GM21515 (cell line): ENCODE results near the gene RGMA.

Source experiments
- ATAC-seq: cut with Tn5 transposase; IDR thresholded peaks from one replicate; pipeline ENCODE4 v1.9.1; 2021; ENCODE audit not compliant: unreplicated experiment

The RGMA gene, protein sequence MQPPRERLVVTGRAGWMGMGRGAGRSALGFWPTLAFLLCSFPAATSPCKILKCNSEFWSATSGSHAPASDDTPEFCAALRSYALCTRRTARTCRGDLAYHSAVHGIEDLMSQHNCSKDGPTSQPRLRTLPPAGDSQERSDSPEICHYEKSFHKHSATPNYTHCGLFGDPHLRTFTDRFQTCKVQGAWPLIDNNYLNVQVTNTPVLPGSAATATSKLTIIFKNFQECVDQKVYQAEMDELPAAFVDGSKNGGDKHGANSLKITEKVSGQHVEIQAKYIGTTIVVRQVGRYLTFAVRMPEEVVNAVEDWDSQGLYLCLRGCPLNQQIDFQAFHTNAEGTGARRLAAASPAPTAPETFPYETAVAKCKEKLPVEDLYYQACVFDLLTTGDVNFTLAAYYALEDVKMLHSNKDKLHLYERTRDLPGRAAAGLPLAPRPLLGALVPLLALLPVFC

DNA sequence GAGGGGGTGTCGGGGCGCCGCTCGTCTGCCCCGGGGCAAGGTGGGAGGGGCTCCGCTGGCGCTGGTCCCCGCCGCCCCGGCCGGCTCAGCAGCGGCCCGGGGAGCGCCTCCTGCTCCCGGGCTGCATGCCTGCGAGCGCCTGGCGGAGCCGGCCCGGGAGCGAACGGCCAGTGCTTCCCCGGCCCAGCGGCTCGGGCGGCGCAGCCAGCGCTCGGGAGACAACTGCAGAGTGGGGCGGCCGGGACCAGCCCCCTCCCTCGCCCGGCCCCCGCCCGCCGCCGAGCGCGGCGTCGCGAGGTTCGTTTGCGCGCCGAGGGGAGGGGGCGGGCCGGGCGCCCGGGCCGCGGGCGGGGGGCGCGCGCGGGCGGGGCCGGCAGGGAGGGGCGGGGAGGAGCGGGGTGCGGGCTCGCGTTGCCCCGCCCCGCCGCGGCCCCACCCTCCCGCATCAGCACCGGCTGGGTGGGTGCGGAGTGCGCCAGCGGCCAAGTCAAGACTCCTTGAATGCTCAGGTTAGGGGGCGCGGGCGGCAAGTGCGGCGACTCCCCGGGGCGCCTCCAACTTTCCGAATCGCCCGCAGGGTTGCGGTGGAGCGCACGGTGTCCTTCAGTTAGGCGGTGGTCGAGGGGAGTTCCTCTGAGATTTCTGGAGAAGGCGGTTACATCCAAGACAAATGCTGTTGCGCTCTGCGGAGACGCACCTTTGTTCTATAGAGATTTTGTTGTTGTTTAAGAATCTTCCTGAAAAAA is at the start of gene RGMA:
Gene RGMA (minus strand): TSS at position 231 of the 746 bp plus-strand sequence. CDS start 279 bp downstream, outside the sequence.
- no peak for ATAC-seq

DNA sequence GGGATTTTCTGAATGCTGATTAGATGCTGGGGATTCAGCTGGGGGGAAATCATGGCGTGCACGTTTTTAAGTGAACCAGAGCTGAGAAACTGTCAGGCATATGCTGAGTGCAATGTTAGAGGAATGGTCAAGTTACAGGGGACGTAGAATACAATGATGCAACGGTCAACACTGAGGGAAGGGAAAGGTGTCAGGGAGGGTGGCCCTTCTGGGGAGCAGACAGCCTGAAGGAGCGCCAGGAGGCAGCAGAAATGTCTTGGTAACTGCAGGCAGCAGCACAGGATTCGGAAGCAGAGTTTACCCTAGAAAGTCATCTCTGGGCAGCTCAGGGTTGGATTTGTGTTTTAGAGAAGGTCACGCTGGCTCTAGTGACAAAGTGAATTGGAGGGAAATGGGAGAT is 47.6 kb upstream of the RGMA start:
- ATAC-seq, result no peak

DNA sequence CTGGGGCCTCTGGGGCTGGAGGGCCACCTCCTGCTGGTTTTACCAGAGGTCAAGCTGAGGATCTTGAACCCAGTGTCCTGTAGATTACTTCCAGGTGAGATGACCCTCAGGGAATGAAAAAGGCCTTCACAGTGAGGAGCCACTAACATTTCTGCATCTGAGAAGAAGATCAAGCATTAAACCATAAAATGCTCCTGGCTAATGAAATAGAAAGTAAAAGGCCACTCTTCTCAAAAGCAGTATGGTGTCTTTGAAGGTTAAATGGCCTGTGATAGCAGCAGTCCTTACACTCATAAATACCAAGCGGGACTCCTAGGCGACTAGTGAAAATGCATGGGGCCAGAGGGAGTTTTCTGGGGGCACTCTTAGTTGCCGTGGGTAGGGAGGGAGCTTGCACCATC is 47.0 kb upstream of the RGMA start:
- ATAC-seq, result no peak

DNA sequence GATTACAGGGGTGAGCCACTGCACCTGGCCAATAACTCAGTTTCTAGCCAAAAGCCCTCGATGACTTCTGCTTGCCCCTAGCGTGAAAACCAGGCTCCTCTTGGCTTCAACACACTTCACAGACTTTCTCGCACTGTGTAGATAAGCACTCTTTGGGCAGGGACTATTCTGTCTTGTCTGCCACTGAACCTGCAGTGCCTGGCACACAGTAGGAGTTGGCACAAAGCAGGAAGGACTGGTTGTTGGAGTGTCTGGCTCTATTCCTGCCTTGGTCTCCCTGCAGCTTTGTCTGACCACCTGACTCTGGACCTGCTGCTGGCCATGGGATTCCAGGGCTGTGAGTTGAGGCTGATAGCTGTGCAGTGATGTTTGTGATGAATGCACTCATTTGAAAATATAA is 46.4 kb upstream of the RGMA start:
- no peak for ATAC-seq

DNA sequence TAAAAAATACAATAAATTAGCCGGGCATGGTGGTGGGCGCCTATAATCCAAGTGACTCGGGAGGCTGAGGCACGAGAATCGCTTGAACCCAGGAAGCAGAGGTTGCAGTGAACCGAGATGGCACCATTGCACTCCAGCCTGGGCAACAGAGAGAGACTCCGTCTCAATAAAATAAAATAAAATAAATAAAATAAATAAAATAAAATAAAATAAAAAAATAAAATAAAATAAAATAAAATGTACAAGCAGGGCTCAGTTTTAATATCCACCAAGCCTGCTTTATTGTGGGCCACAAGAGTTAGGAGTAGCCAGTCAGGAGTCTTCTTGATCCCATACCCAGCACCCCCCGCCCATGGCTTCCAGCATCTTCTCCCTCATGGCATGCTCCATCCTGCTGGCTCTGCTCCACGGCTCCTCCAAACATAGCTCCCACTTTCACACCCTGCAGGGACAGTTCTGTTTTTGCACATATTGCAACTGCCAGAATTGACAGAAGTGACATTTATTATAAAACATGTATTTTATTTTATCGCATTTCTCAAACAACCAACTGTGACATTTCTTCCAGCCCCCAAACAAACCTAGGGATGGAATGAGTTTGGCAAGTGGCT is 42.6 kb upstream of the RGMA start:
- no peak for ATAC-seq

DNA sequence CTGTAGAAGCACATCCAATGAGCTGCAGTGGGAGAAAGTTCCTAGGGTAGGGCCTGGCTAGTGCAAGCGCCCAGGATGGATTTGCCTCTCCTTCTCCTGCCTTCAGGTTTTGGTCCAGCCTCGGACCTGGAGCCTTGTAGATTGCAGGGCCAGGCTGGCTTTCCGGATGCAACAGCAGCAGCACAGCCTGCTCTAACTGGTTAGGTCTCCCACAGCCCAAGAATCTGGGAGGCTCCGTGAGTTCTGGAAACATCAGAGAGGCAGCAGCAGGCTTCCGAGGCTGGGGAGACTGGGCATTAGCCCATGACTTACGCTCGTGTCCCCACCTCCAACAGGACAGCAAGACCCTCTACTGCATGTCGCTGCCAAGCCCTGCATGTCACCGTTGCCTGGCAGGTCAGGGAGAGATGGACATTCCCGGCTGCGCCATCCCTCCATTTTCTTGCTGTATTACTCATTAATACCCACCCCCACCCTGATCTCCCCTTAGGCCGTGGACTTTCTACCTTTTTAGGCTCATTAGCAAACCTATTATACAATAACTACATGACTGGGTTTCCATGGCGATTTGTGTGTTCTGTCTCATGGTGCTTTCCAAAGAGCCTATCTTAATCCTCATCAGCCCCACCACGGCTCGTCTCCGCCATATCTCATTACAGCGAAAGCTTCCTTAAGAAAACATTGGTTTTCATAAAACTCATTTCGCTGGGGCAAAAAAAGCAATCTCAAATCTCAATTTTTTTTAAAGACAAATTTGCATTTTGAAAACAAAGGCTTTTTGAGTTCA is 40.9 kb upstream of the RGMA start:
- ATAC-seq, result no peak

DNA sequence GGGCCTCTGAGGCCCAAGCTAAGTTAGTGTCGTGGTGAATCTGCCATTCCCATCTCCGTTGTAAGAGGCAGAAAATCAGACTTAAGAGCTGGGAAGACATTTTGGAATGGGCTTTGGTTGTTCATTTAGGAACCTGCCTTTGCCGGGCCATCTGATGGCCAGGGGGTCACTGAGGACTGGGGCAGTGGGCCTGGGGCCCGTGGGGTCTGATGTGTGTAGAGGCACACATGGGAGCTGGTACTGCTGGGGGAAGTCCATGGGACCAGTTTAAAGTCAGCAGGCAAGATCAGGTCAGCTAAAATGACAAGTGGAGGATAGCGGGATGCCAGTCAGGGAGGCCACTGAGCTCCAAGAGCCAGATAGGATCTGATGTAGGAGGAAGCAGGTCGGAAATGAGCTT is 38.3 kb upstream of the RGMA start:
- ATAC-seq, result no peak

DNA sequence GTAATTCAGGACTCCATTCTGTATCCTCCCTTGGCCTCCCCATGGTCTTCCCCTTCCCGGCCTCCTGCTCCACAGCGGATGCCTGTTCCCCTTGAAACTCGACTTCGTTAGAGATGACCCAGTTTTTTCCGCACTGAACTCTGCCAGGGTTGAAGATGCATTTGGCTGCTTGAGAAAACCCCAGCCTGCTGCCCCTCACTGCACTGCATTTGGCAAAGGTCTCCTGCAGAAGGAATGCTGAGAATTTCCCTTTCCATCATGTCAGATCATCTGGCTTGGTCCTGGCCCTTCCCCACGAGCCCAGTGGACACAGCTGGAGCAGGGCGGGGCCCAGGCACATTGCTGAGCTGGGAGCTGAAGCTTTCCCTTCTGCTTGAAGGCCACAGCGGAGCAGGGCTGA is 37.6 kb upstream of the RGMA start:
- ATAC-seq, result no peak

DNA sequence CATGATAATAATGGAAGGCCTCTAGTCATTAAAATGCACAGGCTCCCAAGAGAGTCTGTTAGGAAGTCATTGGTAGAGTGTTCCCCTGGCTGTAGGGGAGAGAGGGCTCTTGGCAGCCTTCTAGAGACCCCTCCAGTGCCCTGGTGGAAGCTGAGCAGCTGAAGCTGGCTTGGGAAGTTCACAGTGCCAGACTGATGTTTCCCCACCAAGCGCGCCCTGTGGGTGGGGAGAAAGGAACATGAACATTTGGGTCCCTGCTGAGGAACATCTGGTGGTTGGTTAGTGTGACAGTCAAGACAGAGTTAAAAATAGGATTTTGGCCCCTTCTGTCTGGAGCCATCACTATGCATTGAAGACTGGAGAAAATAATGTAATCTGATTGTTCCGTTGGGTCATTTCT is 37.1 kb upstream of the RGMA start:
- ATAC-seq, result no peak

DNA sequence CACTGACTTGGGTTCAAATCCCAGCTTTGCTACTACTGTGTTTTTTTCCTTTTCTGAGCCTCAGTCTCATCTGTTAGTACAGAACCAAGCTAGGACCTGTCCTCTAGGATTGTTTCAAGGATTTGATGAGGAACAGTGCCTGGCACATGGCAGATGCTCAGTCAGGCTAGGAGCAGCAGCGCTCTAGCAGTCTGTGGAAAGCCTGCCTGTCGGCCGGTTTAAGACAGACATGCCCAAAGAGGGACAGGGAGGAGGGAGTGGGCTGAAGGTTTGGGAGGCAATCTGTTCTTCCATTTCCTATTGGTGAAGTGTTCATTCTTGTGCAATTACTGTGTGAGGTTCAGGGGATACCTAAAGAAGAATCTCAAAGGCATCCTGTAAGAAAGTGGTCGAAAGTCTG is 35.1 kb upstream of the RGMA start:
- no peak for ATAC-seq

DNA sequence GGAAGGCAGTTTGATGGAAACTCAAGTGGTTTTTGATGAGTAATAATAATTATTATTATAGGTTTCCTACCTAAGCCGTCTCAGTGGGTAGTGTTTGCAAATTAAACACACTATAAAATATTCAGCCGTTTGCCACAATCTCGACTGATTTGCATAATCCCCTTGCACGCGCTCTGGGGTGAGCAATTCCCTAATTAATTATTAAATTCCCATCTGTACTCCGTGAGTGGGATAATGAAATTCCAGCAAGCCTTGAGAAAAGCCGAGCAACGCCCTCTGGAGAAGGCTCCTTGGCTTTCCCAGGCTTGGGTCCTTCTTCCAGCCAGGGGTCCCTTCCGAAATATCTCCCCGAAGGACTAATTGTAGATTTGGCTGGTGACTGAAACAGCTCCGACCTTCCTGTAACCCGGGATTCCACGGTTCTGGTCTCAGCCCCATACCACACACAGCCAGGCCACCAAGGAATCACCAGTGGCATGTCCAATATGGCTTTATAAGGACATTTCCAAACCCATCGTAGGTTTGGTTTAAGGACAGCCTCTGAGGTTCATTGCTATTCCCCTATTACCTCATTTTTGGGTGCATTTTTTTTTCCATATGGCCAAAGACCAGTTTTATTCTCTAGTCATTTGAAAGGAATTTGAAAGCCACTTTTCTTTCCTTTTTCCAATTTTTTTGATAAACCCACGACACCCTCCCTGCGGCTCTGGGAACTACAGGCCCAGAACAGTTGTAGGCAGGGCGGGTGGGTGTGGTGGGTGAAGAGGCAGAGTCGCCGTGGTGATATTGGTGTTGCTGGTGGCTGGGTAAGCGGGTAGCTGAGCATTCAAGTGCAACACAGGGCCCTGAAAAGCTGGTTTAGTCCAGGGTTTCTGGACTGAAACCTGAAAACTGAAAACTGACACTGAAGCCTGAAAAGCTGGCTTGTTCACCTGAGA is 33.2 kb upstream of the RGMA start:
- ATAC-seq, result no peak

DNA sequence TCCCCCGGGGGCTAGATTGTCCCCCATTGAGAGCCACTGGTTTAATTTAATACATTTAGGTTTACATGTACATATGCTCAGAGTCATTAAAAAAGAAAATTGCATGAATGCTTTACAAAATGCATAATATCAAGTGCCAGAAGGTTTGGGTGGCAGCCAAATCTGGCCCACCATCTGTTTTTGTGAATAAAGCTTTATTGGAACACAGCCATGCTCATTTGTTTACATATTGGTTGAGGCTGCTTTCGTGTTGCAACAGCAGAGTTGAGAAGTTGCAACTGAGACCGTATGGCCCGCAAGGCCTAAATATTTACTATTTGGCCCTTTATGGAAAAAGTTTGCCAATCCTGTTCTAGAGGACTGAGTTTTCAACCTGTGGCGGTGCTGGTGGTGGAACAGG is 32.1 kb upstream of the RGMA start:
- ATAC-seq, result no peak

DNA sequence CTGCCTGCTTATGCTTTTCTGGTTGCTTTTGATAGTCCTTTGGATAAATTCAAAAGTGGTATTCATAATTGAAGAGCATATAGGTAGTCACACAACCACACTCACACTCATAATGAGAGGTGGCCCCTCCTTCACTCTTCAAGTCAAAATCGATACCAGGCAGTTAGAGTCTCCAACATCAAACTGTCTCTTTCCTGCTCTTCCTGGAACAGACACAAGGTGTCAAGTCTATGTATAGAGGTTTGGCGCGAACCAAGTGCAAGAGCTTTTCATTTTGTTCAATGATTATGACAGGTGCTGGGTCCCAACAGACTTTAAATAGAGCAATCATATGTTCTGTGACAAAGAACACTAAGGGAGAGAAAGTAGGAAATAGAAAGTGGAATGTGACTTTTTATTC is 29.9 kb upstream of the RGMA start:
- ATAC-seq, result no peak

DNA sequence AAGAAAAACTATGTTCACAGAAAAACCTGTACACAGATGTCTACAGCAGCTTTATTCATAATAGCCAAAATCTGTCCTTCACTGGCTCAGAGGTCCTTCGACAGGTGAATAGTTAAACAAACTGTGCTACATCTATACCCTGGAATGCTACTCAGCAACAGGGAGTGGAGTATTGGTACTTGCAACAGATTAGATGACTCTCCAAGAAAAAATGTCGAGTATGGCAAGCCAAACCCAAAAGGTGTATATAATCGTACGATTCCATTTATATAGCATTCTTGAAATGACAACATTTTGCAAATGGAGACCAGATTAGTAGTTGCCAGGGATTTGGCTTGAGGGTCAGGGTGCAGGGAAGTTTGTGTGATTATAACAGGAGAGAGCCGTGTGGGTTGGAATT is 22.4 kb upstream of the RGMA start:
- no peak for ATAC-seq

DNA sequence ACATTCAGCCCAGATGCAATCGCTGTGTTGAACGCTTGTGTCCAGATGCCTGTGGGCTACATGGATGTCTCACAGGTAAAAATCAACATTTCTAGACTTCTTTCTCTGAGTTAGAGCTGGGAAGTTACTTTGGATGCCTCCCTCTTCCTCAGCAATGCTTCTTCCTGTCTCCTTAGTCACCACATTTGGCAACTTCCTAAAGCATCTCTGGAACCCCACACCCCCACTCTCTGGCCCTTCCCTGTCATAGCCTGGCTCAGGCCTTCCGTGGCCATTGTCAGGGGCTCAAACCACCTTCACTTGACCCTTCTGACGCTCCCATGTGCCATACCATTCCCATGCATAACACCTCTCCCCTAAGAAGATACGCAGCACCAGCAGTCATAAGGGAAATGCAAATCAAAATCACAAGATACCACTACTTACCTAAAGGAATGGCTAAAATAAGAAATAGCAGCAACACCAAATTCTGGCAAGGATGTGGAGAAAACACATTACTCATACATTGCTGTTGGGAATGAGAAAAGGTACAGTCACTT is 21.6 kb upstream of the RGMA start:
- no peak for ATAC-seq

DNA sequence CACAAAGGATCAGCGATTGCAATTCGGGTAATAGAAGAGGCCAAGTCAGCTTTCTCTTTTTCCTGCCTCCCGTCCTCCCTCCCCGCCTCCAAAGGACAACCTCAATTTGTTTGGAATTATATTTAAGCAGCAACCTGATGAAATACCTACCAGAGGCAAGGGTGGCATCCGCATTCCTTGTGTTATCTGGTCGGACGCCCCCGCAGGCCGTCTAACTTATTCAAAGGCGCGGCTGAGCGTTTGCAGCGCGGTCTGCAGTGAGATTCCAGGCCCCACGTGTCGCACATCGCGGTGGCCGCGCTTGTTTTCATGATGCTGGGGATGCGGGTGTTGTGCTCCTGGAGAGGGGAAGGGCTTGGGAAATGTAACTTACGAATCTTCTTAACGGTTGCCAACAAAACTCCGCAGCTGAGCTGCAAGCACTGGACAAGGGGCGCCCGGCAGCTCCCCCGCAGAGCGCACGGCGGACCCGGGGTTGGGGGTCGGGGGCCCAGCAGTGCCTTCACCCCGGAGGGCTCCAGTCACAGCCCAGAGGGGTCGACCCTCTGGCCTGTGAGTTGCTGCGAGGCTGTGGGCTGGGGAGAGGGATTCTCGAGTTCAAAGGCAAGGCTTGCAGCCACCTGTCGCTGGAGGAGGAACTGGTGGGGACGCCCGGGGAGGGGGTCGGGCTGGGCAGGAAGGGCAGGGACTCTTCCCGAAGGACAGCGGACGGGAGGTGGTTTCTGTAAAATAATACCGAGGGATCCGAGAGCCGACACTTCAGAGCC is 20.5 kb upstream of the RGMA start:
- ATAC-seq, result no peak

DNA sequence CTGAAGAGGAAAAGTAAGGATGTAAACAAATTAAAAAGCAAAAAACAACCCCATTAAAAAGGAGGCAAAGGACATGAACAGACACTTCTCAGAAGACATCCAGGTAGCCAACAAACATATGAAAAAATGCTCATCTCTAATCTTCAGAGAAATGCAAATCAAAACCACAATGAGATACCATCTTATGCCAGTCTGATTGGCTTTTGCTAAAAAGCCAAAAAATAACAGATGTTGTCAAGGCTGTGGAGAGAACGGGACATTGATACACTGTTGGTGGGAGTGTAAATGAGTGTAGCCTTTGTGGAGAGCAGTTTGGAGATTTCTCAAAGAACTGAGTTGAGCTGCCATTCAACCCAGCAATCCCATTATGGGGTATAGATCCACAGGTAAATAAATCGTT is 18.6 kb upstream of the RGMA start:
- no peak for ATAC-seq

DNA sequence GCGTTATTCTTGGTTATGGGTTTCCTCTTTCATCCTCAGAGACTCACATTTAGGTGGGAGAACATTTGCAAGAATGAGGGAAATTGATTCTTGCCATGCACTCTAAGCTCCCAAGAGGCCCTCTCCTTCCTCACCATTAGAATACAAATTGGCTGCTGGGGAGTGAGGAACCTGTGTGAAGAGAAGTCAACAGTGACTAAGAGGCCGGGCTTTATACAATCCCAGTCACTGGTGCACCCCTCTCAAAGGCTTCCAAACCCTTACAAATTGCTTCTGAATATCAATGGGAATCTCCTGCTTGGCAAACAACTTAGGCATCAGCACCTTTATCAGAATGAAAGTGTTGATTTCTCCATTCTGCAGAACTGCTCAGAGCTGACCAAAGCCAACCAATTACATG is 16.5 kb upstream of the RGMA start:
- no peak for ATAC-seq

DNA sequence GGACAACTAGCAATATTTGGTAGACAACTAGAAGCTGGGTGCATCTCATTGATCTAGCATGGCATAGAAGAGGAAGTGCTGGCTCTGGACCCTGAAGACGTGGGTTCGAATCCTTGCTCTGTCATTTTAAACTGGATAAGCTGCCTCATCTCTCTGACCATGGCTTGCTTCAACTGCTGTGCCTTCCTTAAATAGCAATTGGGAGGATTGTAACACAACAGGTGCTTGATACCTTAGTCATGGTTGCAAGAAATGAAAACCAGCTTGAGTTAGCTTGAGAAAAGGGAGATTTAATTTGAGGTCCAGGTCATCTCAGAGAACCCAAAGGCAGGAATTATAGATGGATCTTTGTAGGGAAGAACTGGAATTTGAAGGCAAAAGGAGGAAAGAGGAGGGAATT is 14.8 kb upstream of the RGMA start:
- ATAC-seq, result no peak
